WTC11 (cell line): ENCODE data around the gene ALS2CL. TPM values are rescaled to one million over a fixed set of nuclear protein-coding genes. Genes with fewer than 3 reads are reported as not detected.

Experiments
- ATAC-seq: fragments of 200-7000 bp; cut with Tn5 transposase; 2 replicates; pipeline ENCODE4 v1.10.0; 2021; ENCODE audit warnings: mild to moderate bottlenecking, moderate library complexity
- CTCF ChIA-PET: fragments of 300-600 bp; sonication (Branson Sonifier 250); formaldehyde crosslinking; loops from one replicate; lab custom pipeline; 2021; ENCODE audit warnings: antibody characterized with exemption; lab: Charles Lee
- POLR2A ChIA-PET: fragments of 350-600 bp; sonication (Branson Sonifier 250); formaldehyde crosslinking; loops from one replicate; lab custom pipeline; 2021; ENCODE audit warnings: antibody characterized with exemption; lab: Charles Lee
- DNase-seq: peaks from one replicate; pipeline ENCODE4 v3.0.0; 2021; ENCODE audit warnings: low spot score
- H3K27ac Mint-ChIP-seq: 2 replicates; pipeline ENCODE4 v1.8.0; 2021; ENCODE audit warnings: mixed read lengths
- H3K27me3 Mint-ChIP-seq: 2 replicates; pipeline ENCODE4 v1.8.0; 2021; ENCODE audit warnings: low read depth, mild to moderate bottlenecking, moderate library complexity, mixed read lengths
- H3K36me3 Mint-ChIP-seq: 2 replicates; pipeline ENCODE4 v1.8.0; 2021; ENCODE audit warnings: mixed read lengths
- H3K4me1 Mint-ChIP-seq: 2 replicates; pipeline ENCODE4 v1.8.0; 2022; ENCODE audit warnings: mixed read lengths
- H3K4me3 Mint-ChIP-seq: 2 replicates; pipeline ENCODE4 v1.8.0; 2021; ENCODE audit warnings: mild to moderate bottlenecking, moderate library complexity, mixed read lengths
- H3K9me3 Mint-ChIP-seq: 2 replicates; pipeline ENCODE4 v1.8.0; 2021; ENCODE audit warnings: mixed read lengths
- CTCF ChIP-seq: fragments of 200-600 bp; IDR thresholded peaks from 2 replicates; pipeline ENCODE4 v1.8.0; 2022; ENCODE audit warnings: antibody characterized with exemption
- E2F4 ChIP-seq: sonication (generic); formaldehyde crosslinking; IDR thresholded peaks from 2 replicates; pipeline ENCODE4 v1.8.1; 2022; ENCODE audit warnings: low read depth, mild to moderate bottlenecking, moderate library complexity, missing genetic modification reagents, borderline replicate concordance
- ETV6 ChIP-seq: sonication (generic); formaldehyde crosslinking; IDR thresholded peaks from 2 replicates; pipeline ENCODE4 v1.8.1; 2022; ENCODE audit warnings: mild to moderate bottlenecking, missing genetic modification reagents
- FOXP1 ChIP-seq: sonication (generic); formaldehyde crosslinking; IDR thresholded peaks from 2 replicates; pipeline ENCODE4 v1.8.0; 2022; ENCODE audit warnings: missing genetic modification reagents, mild to moderate bottlenecking, moderate library complexity, borderline replicate concordance
- GRHL2 ChIP-seq: fragments of 250-450 bp; sonication (Bioruptor Pico); IDR thresholded peaks from 2 replicates; pipeline ENCODE4 v1.8.0; 2022; ENCODE audit warnings: mild to moderate bottlenecking, moderate library complexity; ENCODE audit not compliant: insufficient replicate concordance, severe bottlenecking
- JAZF1 ChIP-seq: fragments of 250-450 bp; sonication (Bioruptor Pico); IDR thresholded peaks from 2 replicates; pipeline ENCODE4 v1.9.0; 2021; ENCODE audit warnings: moderate library complexity, mild to moderate bottlenecking, inconsistent platforms
- JUN ChIP-seq: sonication (generic); formaldehyde crosslinking; IDR thresholded peaks from 2 replicates; pipeline ENCODE4 v1.8.0; 2023; ENCODE audit warnings: mild to moderate bottlenecking, missing genetic modification reagents
- NR1H2 ChIP-seq: sonication (generic); formaldehyde crosslinking; IDR thresholded peaks from 2 replicates; pipeline ENCODE4 v1.9.0; 2021; ENCODE audit warnings: mild to moderate bottlenecking, moderate library complexity, missing genetic modification reagents
- PRRX2 ChIP-seq: fragments of 250-450 bp; sonication (Bioruptor Pico); IDR thresholded peaks from 2 replicates; pipeline ENCODE4 v1.8.0; 2021; ENCODE audit warnings: mild to moderate bottlenecking
- RELA ChIP-seq: sonication (generic); formaldehyde crosslinking; IDR thresholded peaks from 2 replicates; pipeline ENCODE4 v1.8.1; 2022; ENCODE audit warnings: missing genetic modification reagents, mild to moderate bottlenecking, borderline replicate concordance
- SP1 ChIP-seq: sonication (generic); formaldehyde crosslinking; conservative IDR thresholded peaks from 2 replicates; pipeline ENCODE4 v1.8.1; 2022; ENCODE audit warnings: missing genetic modification reagents
- TCF7 ChIP-seq: sonication (generic); formaldehyde crosslinking; IDR thresholded peaks from 2 replicates; pipeline ENCODE4 v1.8.0; 2022; ENCODE audit warnings: mild to moderate bottlenecking, low read depth, missing genetic modification reagents, moderate library complexity
- ZNF317 ChIP-seq: sonication (generic); formaldehyde crosslinking; IDR thresholded peaks from 2 replicates; pipeline ENCODE4 v1.8.1; 2023; ENCODE audit warnings: low read depth, mild to moderate bottlenecking, moderate library complexity, missing genetic modification reagents, borderline replicate concordance
- ZNF416 ChIP-seq: fragments of 250-450 bp; sonication (Bioruptor Pico); IDR thresholded peaks from 2 replicates; pipeline ENCODE4 v1.9.0; 2021; ENCODE audit warnings: mild to moderate bottlenecking, inconsistent platforms
- ZNF532 ChIP-seq: fragments of 250-450 bp; sonication (Bioruptor Pico); IDR thresholded peaks from 2 replicates; pipeline ENCODE4 v1.9.0; 2021; ENCODE audit warnings: mild to moderate bottlenecking, borderline replicate concordance
- ZNF671 ChIP-seq: fragments of 250-450 bp; sonication (Bioruptor Pico); IDR thresholded peaks from 2 replicates; pipeline ENCODE4 v1.8.0; 2021; ENCODE audit warnings: mild to moderate bottlenecking
- total RNA-seq: library from RNA; stranded (reverse); gene quantifications from 3 replicates; pipeline ENCODE4 v1.2.3, GENCODE V29; 2021
- TF ChIP-seq, protein P1 (sequence below): fragments of 250-450 bp; sonication (Bioruptor Pico); conservative IDR thresholded peaks from 2 replicates; pipeline ENCODE4 v1.9.0; 2021; ENCODE audit warnings: mild to moderate bottlenecking
- TF ChIP-seq, protein P2 (sequence below): sonication (generic); formaldehyde crosslinking; IDR thresholded peaks from 2 replicates; pipeline ENCODE4 v1.8.1; 2023; ENCODE audit warnings: mild to moderate bottlenecking, missing genetic modification reagents
- TF ChIP-seq, protein P3 (sequence below): sonication (generic); formaldehyde crosslinking; IDR thresholded peaks from 2 replicates; pipeline ENCODE4 v1.8.1; 2023; ENCODE audit warnings: mild to moderate bottlenecking, missing genetic modification reagents
- TF ChIP-seq, protein P4 (sequence below): sonication (generic); formaldehyde crosslinking; IDR thresholded peaks from 2 replicates; pipeline ENCODE4 v1.8.1; 2022; ENCODE audit warnings: low read depth, missing genetic modification reagents, borderline replicate concordance

Gene ALS2CL
- total RNA-seq, 1 experiment from 2014 or later, result 12.6 TPM

GRCh38 chr3:46695177-46695961 lies 1.9 kb upstream of the ALS2CL start (continued):
- TF ChIP-seq, protein P1, sequence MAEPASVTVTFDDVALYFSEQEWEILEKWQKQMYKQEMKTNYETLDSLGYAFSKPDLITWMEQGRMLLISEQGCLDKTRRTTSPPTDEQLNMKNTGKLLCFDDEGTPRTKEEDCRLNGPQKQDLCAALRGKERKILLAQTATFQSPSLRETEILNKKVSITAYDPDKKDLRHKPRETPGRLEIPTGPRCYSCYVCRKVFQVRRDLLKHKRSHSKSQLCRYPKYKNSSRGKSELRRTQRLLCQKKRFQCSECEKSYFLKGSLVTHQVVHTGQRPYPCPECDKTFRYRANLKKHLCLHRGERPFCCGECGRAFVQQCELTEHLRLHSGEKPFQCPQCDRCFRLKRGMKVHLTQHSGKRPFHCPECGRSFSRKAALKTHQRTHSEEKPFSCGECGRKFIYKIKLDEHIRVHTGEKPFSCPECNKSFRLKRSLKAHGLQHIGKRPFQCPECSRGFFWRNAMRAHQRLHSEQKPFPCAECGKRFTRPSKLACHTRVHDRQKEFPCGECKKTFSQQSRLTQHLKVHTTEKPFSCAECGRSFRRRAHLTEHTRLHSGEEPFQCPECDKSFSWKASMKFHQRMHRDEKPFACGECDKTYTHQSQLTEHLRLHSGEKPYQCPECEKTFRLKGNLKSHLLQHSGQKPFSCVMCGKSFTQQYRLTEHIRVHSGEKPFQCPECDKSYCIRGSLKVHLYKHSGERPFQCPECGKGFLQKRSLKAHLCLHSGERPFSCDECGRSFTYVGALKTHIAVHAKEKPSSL (CRISPR knock-in tag), result no peak
- TF ChIP-seq JAZF1 (CRISPR knock-in tag), result no peak
- TF ChIP-seq NR1H2 (CRISPR knock-in tag), result no peak
- TF ChIP-seq, protein P2, sequence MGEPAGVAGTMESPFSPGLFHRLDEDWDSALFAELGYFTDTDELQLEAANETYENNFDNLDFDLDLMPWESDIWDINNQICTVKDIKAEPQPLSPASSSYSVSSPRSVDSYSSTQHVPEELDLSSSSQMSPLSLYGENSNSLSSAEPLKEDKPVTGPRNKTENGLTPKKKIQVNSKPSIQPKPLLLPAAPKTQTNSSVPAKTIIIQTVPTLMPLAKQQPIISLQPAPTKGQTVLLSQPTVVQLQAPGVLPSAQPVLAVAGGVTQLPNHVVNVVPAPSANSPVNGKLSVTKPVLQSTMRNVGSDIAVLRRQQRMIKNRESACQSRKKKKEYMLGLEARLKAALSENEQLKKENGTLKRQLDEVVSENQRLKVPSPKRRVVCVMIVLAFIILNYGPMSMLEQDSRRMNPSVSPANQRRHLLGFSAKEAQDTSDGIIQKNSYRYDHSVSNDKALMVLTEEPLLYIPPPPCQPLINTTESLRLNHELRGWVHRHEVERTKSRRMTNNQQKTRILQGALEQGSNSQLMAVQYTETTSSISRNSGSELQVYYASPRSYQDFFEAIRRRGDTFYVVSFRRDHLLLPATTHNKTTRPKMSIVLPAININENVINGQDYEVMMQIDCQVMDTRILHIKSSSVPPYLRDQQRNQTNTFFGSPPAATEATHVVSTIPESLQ (CRISPR knock-in tag), result no peak
- TF ChIP-seq ETV6 (CRISPR knock-in tag), result no peak
- no peak for TF ChIP-seq ZNF671 (CRISPR knock-in tag)
- TF ChIP-seq TCF7 (CRISPR knock-in tag), result no peak
- TF ChIP-seq PRRX2, result no peak
- TF ChIP-seq JUN (CRISPR knock-in tag), result no peak
- no peak for TF ChIP-seq RELA (CRISPR knock-in tag)

DNA sequence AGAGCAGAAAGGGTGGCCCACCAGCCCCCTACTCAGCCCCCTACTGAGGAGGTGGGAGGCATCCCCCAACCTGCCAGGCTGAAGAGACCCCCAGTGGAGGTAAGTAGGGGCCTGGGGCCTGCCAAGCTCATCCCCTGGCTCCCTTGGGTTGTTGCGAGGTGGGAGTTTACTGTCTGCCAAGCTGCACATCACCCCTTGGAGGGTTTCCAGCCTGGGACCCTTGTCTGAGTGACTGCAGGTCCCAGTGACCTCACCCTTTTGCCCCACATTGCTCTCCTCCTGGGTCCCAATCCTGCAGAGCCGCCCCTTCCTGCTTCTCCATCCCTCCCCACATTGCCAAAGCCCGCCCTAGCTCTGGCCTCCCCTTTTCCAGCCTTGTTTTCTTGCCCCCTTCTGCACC lies 1.0 kb upstream of the ALS2CL start:
- no peak overlapping the region for H3K27ac Mint-ChIP-seq
- H3K27me3 Mint-ChIP-seq, result peaks cover 25% of the 10 kb centered on the region
- DNase-seq (no peak), ATAC-seq (no peak)
- no peak overlapping the region for H3K4me3 Mint-ChIP-seq
- no peaks in the 10 kb centered on the region for H3K9me3 Mint-ChIP-seq
- POLR2A ChIA-PET, result interaction anchor here (1.0 kb wide), 1 partner anchor 108 kb away, joined by 3 read pairs; no protein-coding TSS in a partner anchor
- no peaks in the 10 kb centered on the region for H3K36me3 Mint-ChIP-seq
- H3K4me1 Mint-ChIP-seq, result peaks cover 22% of the 10 kb centered on the region
- CTCF ChIA-PET, result interaction anchor here (0.6 to 4.1 kb wide), 17 partner anchors 12 to 316 kb away, joined by 3 to 20 read pairs (median 4); no protein-coding TSS in a partner anchor
- TF ChIP-seq TCF7 (CRISPR knock-in tag) (no peak), ZNF416 (CRISPR knock-in tag) (no peak), CTCF (no peak), JAZF1 (CRISPR knock-in tag) (no peak), ZNF317 (CRISPR knock-in tag) (no peak), RELA (CRISPR knock-in tag) (no peak), GRHL2 (CRISPR knock-in tag) (no peak), SP1 (no peak), ZNF532 (CRISPR knock-in tag) (no peak), FOXP1 (CRISPR knock-in tag) (no peak), E2F4 (no peak)
- TF ChIP-seq, protein P3, sequence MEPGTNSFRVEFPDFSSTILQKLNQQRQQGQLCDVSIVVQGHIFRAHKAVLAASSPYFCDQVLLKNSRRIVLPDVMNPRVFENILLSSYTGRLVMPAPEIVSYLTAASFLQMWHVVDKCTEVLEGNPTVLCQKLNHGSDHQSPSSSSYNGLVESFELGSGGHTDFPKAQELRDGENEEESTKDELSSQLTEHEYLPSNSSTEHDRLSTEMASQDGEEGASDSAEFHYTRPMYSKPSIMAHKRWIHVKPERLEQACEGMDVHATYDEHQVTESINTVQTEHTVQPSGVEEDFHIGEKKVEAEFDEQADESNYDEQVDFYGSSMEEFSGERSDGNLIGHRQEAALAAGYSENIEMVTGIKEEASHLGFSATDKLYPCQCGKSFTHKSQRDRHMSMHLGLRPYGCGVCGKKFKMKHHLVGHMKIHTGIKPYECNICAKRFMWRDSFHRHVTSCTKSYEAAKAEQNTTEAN, result no peak
- TF ChIP-seq, protein P4, sequence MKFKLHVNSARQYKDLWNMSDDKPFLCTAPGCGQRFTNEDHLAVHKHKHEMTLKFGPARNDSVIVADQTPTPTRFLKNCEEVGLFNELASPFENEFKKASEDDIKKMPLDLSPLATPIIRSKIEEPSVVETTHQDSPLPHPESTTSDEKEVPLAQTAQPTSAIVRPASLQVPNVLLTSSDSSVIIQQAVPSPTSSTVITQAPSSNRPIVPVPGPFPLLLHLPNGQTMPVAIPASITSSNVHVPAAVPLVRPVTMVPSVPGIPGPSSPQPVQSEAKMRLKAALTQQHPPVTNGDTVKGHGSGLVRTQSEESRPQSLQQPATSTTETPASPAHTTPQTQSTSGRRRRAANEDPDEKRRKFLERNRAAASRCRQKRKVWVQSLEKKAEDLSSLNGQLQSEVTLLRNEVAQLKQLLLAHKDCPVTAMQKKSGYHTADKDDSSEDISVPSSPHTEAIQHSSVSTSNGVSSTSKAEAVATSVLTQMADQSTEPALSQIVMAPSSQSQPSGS (CRISPR knock-in tag), result no peak
